ENCODE data around the gene CACTIN.
"Not testable (repeated sequence)": the region's sequence is repeated elsewhere in the genome, so short reads cannot be mapped to it uniquely, and the experiment has no call there.

The CACTIN gene

GRCh38 chr19:3626473-3627350 is at the start of gene CACTIN:
Gene CACTIN, minus strand, starts transcription at chr19:3626790. Its CDS starts 28 bp downstream, at chr19:3626762.
- FAIRE-seq: peak; percentile 98

- FAIRE-seq: no peak
These were observed 48.4 kb upstream of the CACTIN start for GRCh38 chr19:3674784-3675543.

GRCh38 chr19:3673506-3674439 is 47.2 kb upstream of the CACTIN start:
- FAIRE-seq: no peak

- no peak for FAIRE-seq
These were observed 46.4 kb upstream of the CACTIN start for GRCh38 chr19:3672993-3673392.

GRCh38 chr19:3672575-3672948 is 46.0 kb upstream of the CACTIN start:
- no peak for FAIRE-seq

- FAIRE-seq: no peak
These were observed 45.3 kb upstream of the CACTIN start for GRCh38 chr19:3671680-3672574.

GRCh38 chr19:3670796-3671679 is 44.4 kb upstream of the CACTIN start:
- FAIRE-seq: no peak

GRCh38 chr19:3669947-3670795 is 43.6 kb upstream of the CACTIN start:
- FAIRE-seq: no peak

- FAIRE-seq: no peak
These were observed 42.7 kb upstream of the CACTIN start for GRCh38 chr19:3669082-3669946.

GRCh38 chr19:3668331-3669081 is 41.9 kb upstream of the CACTIN start:
- FAIRE-seq: no peak

- no peak for FAIRE-seq
These were observed 41.2 kb upstream of the CACTIN start for GRCh38 chr19:3667766-3668165.

GRCh38 chr19:3667037-3667638 is 40.5 kb upstream of the CACTIN start:
- no peak for FAIRE-seq

- FAIRE-seq: not testable (repeated sequence)
These were observed 39.9 kb upstream of the CACTIN start for GRCh38 chr19:3666545-3666856.

- no peak for FAIRE-seq
These were observed 39.3 kb upstream of the CACTIN start for GRCh38 chr19:3665681-3666544.

- FAIRE-seq: no peak
These were observed 38.5 kb upstream of the CACTIN start for GRCh38 chr19:3664879-3665642.

GRCh38 chr19:3663838-3664237 is 37.2 kb upstream of the CACTIN start:
- FAIRE-seq: no peak
